MG63 (cell line): ENCODE measurements around the gene SLCO4A1. TPM values are rescaled to one million over a fixed set of nuclear protein-coding genes. Genes with fewer than 3 reads are reported as not detected.
A peak's percentile ranks its signal among the peaks of the same experiment; 100 is the strongest.

Experiments used
- DNase-seq: peaks from one replicate; pipeline ENCODE4 v3.0.0-alpha.2; 2020
- H3K27me3 ChIP-seq: fragments of 250-450 bp; sonication (Bioruptor Pico); 2 replicates; pipeline ENCODE4 v1.5.1; 2020; ENCODE audit warnings: mild to moderate bottlenecking, moderate library complexity
- H3K36me3 ChIP-seq: fragments of 250-450 bp; sonication (Bioruptor Pico); 2 replicates; pipeline ENCODE4 v1.5.1; 2020; ENCODE audit warnings: mild to moderate bottlenecking, moderate library complexity
- H3K4me3 ChIP-seq: fragments of 250-450 bp; sonication (Bioruptor Pico); 2 replicates; pipeline ENCODE4 v1.5.1; 2020; ENCODE audit warnings: mild to moderate bottlenecking, moderate library complexity
- H3K9me3 ChIP-seq: fragments of 250-450 bp; sonication (Bioruptor Pico); 2 replicates; pipeline ENCODE4 v1.5.1; 2020; ENCODE audit warnings: mild to moderate bottlenecking, moderate library complexity
- total RNA-seq: library from RNA; depleted of rRNA; stranded (reverse); fragments of >200 nt; shearing (Covaris generic); gene quantifications from 2 replicates; pipeline ENCODE4 v1.2.3, GENCODE V29; 2014; ENCODE audit warnings: low replicate concordance; rRNA removed

Gene SLCO4A1
- total RNA-seq: 10.7 and 23.0 TPM in 2 replicates

DNA sequence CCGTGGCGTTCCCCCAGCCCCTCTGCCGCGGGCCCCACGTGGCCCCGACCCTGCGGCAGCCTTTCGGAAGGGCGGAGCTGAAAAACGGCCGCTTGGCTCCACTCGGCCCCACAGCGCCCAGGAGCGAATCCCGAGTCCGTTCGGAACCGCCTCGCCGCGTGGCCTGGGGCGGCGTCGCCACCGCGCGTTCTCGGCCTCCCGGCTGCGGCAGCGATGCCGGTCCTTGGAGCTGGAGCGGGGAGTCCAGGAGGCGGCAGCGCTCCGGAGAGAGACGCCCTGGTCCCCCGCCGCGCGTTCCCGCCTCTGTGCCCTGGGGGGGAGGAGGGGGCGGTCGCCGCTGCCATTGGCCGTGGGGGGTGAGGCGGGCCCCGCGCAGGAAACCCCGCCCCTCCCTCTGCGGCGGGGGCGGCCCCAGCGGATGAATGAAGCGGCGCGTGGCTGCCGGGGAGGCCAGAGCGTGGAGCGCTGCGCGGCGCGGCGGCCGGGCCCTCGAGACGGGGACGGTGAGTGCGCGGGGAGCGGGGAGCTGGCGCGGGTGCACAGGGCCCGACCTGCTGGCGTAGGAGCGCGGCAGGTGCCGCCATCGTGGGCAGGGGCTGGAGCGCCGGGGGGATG is at the start of gene SLCO4A1:
SLCO4A1 (plus strand) TSS at position 453 of the 615 bp plus-strand sequence. CDS start 13,952 bp downstream, outside the sequence.
- no peaks in the 10 kb centered on the region; the same call in 1 of the 2 replicates for H3K27me3 ChIP-seq
- H3K36me3 ChIP-seq: peaks cover 24% of the 10 kb centered on the region
- H3K9me3 ChIP-seq: no peaks in the 10 kb centered on the region
- H3K4me3 ChIP-seq: peak within 1 kb of the TSS; percentile 77
- peak; percentile 92 for DNase-seq

- no peak for DNase-seq
- Histone ChIP-seq H3K27me3 (no peaks in the 10 kb centered on the region), H3K4me3 (no peak overlapping the region), H3K36me3 (no peaks in the 10 kb centered on the region), H3K9me3 (no peaks in the 10 kb centered on the region)
These were observed 49.7 kb upstream of the SLCO4A1 start for GRCh38 chr20:62592506-62593177.

- H3K4me3 ChIP-seq: no peak overlapping the region
- peaks cover 2% of the 10 kb centered on the region; the same call in 1 of the 2 replicates for H3K9me3 ChIP-seq
- no peaks in the 10 kb centered on the region for H3K36me3 ChIP-seq
- no peaks in the 10 kb centered on the region for H3K27me3 ChIP-seq
- DNase-seq: no peak
These were observed 48.7 kb upstream of the SLCO4A1 start for GRCh38 chr20:62593616-62594015.

DNA sequence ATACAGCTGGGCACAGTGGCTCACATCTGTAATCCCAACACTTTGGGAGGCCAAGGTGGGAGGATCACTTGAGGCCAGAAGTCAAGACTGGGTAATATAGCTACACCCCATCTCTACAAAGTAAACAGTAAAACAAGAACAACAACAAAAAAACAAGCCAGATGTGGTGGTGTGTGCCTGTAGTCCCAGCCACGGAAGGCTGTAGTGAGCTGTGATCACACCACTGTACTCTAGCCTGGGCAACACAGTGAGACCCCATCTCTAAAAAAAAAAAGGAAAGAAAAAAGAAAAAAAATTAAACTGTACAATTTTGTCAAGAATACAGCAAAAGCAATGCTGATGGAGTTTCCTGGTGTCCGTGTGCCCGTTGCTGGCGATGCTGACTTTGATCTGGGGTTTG is 47.2 kb upstream of the SLCO4A1 start:
- H3K27me3 ChIP-seq: no peaks in the 10 kb centered on the region
- H3K4me3 ChIP-seq: no peak overlapping the region
- DNase-seq: no peak
- H3K36me3 ChIP-seq: no peaks in the 10 kb centered on the region
- peaks cover 2% of the 10 kb centered on the region; the same call in 1 of the 2 replicates for H3K9me3 ChIP-seq

- Histone ChIP-seq H3K9me3 (peaks cover 2% of the 10 kb centered on the region; the same call in 1 of the 2 replicates), H3K27me3 (no peaks in the 10 kb centered on the region), H3K4me3 (no peak overlapping the region), H3K36me3 (no peaks in the 10 kb centered on the region)
- DNase-seq: peak; percentile 91
These were observed 46.8 kb upstream of the SLCO4A1 start for GRCh38 chr20:62595491-62595890.

DNA sequence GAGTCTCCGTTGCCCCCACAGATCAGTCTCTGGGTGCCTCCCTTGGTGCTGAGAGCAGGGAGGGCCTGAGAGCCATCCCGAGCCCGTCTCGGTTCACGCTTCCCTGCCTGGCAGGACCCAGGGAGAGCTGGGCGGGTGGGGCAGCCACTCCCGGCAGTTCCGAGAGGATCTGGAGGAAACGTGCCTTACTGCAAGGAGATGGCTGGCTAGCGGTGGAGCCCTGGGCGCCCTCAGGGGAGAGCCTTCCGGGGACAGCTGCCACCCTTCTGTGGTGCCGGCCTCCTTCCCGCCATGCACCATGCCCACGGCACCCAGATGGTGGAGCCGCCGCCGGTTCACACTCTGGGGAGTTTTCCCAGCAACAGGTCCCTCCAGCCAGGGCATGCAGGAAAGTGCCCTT is 45.8 kb upstream of the SLCO4A1 start:
- Histone ChIP-seq H3K27me3 (no peaks in the 10 kb centered on the region), H3K36me3 (no peaks in the 10 kb centered on the region), H3K4me3 (no peak overlapping the region), H3K9me3 (peaks cover 2% of the 10 kb centered on the region; the same call in 1 of the 2 replicates)
- no peak for DNase-seq

DNA sequence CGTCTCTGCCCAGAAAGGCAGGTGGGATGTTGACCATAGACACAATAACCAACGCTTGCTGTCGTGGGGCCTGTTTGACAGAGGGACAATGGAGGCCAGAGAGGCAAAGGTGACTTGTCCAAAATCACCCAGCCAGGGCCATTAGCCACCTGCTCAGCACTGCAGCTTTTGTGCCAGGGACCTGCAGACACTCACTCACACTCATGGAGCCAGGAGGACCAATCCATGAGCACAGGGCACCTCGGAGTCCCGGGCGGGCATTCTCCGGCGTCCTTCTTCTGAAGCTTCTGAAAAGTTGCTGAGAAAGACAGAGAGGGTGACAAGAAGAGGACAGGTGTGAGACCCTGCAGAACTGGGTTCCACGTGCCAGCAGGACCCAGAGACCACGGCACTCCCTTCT is 45.4 kb upstream of the SLCO4A1 start:
- Histone ChIP-seq H3K36me3 (no peaks in the 10 kb centered on the region), H3K27me3 (no peaks in the 10 kb centered on the region), H3K4me3 (no peak overlapping the region), H3K9me3 (peaks cover 2% of the 10 kb centered on the region; the same call in 1 of the 2 replicates)
- no peak for DNase-seq

DNA sequence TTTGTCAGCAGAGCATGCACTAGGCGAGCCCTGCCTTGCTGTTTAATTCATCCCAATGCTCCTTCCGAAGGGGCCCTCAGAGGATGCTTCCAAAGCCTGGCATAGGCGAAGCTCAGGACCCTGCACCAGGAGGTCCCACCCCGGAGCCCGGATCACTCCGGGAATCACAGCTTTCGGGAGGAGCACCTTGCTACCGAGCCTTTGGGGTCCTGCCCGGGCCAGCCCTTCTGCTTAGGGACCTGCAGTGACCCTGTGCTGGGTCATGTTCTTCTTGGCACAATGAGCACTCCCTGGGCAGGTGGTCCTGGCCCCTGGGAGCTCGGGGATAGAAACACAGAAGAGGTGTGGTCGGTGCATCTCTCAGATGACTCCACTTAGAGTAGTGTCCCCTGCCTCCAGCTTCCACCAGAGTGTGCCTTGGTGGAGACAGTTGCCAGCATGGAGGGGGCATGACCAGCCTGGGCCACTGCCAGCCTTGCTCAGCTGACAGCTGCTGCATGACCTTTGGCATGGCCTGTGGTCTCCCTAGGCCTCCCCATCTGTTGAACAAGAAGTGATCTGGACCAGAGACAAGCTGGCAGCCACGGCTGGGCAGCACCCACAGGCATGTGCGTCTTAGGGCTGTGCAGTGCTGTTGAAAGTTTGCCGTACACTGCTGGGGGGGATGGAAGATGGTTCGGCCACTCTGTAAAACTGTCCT is 44.7 kb upstream of the SLCO4A1 start:
- no peaks in the 10 kb centered on the region for H3K27me3 ChIP-seq
- no peaks in the 10 kb centered on the region for H3K36me3 ChIP-seq
- no peak for DNase-seq
- H3K4me3 ChIP-seq: no peak overlapping the region
- peaks cover 2% of the 10 kb centered on the region; the same call in 1 of the 2 replicates for H3K9me3 ChIP-seq

DNA sequence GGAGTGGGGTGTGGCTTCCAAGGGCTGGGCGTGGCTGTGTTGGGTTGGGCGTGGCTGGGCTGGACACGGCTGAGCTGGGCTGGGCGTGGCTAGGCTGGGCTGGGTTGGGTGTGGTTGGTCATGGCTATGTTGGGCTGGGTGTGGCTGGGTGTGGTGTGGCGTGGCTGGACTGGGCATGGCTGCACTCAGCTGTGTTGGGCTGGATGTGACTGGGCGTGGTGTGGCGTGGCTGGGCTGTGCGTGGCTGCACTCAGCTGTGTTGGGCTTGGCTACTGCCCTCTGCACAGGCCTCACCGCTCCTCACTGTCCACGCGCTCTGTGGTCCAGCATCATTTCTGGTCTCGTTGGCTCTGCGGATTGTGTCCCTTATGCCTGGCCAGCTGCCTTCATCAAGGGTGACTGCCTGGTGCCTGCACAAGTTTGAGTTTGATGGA is 43.5 kb upstream of the SLCO4A1 start:
- no peaks in the 10 kb centered on the region for H3K36me3 ChIP-seq
- H3K4me3 ChIP-seq: no peak overlapping the region
- DNase-seq: peak; percentile 70
- H3K27me3 ChIP-seq: no peaks in the 10 kb centered on the region
- peaks cover 2% of the 10 kb centered on the region; the same call in 1 of the 2 replicates for H3K9me3 ChIP-seq

DNA sequence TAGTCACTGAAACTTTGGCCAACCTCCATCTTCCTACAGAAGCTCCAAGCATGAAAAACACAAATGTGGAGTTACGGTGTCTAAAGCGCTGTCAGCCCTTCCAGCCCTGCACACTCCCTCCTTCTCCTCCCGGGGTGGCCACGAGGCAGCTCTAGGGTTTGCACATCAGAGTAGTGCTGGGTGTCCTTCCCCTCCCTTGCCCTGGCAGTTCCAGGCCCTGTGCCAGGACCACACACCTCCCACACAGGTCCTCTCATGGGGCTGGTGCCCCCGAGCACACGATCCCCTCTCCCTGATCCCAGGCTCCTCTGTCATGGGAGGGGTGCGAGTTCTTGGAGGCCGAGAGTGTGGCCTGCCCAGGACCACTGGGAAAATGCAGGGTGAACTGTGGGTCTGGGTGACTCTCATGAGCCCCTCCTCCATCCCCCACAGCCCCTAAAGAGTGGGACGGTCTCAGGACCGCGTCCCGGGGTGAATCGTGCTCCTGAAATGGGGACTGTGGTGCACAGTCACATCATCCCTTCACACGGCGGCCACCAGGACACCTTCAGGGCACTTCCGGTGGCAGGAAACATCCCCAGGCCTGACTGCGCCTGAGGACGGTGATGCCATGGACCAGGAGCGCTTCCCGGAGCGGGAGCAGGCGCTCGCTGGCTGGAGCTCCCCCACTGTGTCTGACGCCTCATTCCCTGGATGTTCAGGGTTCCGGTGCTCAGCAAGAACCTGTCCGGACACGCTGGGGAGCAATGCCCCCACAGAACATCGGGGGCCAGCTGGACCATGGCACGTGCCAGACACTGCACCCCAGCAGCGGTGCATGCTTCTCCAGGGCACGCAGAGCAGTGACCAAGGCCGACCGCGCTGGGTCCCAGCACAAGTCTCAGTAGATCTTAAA is 42.8 kb upstream of the SLCO4A1 start:
- Histone ChIP-seq H3K9me3 (peaks cover 2% of the 10 kb centered on the region; the same call in 1 of the 2 replicates), H3K36me3 (no peaks in the 10 kb centered on the region), H3K4me3 (no peak overlapping the region), H3K27me3 (no peaks in the 10 kb centered on the region)
- DNase-seq: no peak

GRCh38 chr20:62601172-62601571 is 41.1 kb upstream of the SLCO4A1 start:
- Histone ChIP-seq H3K36me3 (no peaks in the 10 kb centered on the region), H3K4me3 (no peak overlapping the region), H3K27me3 (no peaks in the 10 kb centered on the region), H3K9me3 (peaks cover 2% of the 10 kb centered on the region; the same call in 1 of the 2 replicates)
- DNase-seq: no peak

- H3K4me3 ChIP-seq: no peak overlapping the region
- no peak for DNase-seq
- no peaks in the 10 kb centered on the region for H3K27me3 ChIP-seq
- no peaks in the 10 kb centered on the region for H3K36me3 ChIP-seq
- peaks cover 2% of the 10 kb centered on the region; the same call in 1 of the 2 replicates for H3K9me3 ChIP-seq
These were observed 40.6 kb upstream of the SLCO4A1 start for GRCh38 chr20:62601714-62602113.

DNA sequence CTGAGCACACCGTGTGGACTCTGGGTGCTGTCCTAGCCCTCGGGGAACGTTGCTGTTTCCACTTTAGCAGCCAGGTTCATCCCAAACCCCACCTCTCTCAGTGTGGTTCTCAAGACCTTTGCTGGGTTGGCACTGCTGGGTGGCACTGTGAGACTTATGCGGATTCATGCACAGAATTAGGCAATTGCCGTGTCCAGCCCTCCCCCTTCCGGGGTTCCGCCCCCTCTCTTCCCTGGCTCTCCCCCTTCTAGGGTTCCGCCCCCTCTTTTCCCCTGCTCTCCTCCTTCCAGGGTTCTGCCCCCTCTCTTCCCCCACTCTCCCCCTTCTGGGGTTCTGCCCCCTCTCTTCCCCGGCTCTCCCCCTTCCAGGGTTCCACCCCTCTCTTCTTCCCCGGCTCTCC is 39.8 kb upstream of the SLCO4A1 start:
- peaks cover 2% of the 10 kb centered on the region; the same call in 1 of the 2 replicates for H3K9me3 ChIP-seq

GRCh38 chr20:62603021-62603906 is 39.0 kb upstream of the SLCO4A1 start:
- H3K27me3 ChIP-seq: no peaks in the 10 kb centered on the region
- H3K4me3 ChIP-seq: no peak overlapping the region
- no peaks in the 10 kb centered on the region for H3K36me3 ChIP-seq
- DNase-seq: peak; percentile 98
- peaks cover under 1% of the 10 kb centered on the region; the same call in 1 of the 2 replicates for H3K9me3 ChIP-seq

More for the DNA sequence above, 39.8 kb upstream of the SLCO4A1 start:
- no peaks in the 10 kb centered on the region for H3K36me3 ChIP-seq
- no peak overlapping the region for H3K4me3 ChIP-seq
- DNase-seq: peak; percentile 38
- H3K27me3 ChIP-seq: no peaks in the 10 kb centered on the region
